Aorta (tissue), 5 donors: ENCODE results near the gene LRRC39. TPM values are rescaled to one million over a fixed set of nuclear protein-coding genes. Genes with fewer than 3 reads are reported as not detected.
"Not testable (repeated sequence)": the region's sequence is repeated elsewhere in the genome, so short reads cannot be mapped to it uniquely, and the experiment has no call there.

ENCODE experiments used
- ATAC-seq: fragments of 200-7000 bp; cut with Tn5 transposase; one replicate; pipeline ENCODE4 v1.9.1; 2022; ENCODE audit warnings: moderate library complexity; ENCODE audit not compliant: low FRiP score
- DNase-seq, 2 donors: peaks; one replicate each; pipeline ENCODE4 v3.0.0-alpha.2; 2020
- H3K27ac ChIP-seq, 2 donors: one replicate each; pipeline ENCODE4 v1.5.1; 2013; ENCODE audit warnings: low read length in 2 of 2, mild to moderate bottlenecking in 2 of 2, moderate library complexity in 2 of 2, control low read depth in 1 of 2, inconsistent platforms in 1 of 2, low read depth in 1 of 2
- H3K27me3 ChIP-seq, 2 donors: one replicate each; pipeline ENCODE4 v1.6.1; 2013; ENCODE audit warnings: control low read depth in 1 of 2, low read length in 1 of 2, mild to moderate bottlenecking in 1 of 2, moderate library complexity in 1 of 2; ENCODE audit not compliant: insufficient read depth in 2 of 2, control insufficient read depth in 1 of 2
- H3K36me3 ChIP-seq, 2 donors: one replicate each; pipeline ENCODE4 v1.6.1; 2013; ENCODE audit warnings: control low read depth in 1 of 2, low read length in 1 of 2, mild to moderate bottlenecking in 1 of 2; ENCODE audit not compliant: insufficient read depth in 2 of 2, control insufficient read depth in 1 of 2
- H3K4me1 ChIP-seq, 2 donors: one replicate each; pipeline ENCODE4 v1.6.1; 2013; ENCODE audit warnings: low read length in 2 of 2, control low read depth in 1 of 2, mild to moderate bottlenecking in 1 of 2, moderate library complexity in 1 of 2; ENCODE audit not compliant: insufficient read depth in 2 of 2, control insufficient read depth in 1 of 2
- H3K4me3 ChIP-seq, 2 donors: one replicate each; pipeline ENCODE4 v1.5.1; 2013; ENCODE audit warnings: low read length in 2 of 2, control low read depth in 1 of 2, mild to moderate bottlenecking in 1 of 2
- H3K9me3 ChIP-seq: one replicate; pipeline ENCODE4 v1.6.1; 2013; ENCODE audit warnings: mild to moderate bottlenecking, low read length; ENCODE audit not compliant: control insufficient read depth
- WGBS, 2 donors: extraction: QIAGEN DNeasy Blood & Tissue Kit; methylation state at CpG; one replicate each; pipeline ENCODE4 v1.1.7; 2013; 5-methylcytosine and 5-hydroxymethylcytosine counted together
- intact Hi-C, 2 donors: fragments of 100-400 bp; cut with DNase I; formaldehyde crosslinking; loops; one replicate each; pipeline versions ENCODE4 v1.14.2 to v1.15.0; 2022
- long read RNA-seq, 2 donors: library from polyadenylated mRNA; unstranded; transcript quantifications; one replicate each; pipeline ENCODE4 v2.0.0, GENCODE V29; 2020 to 2021
- polyA plus RNA-seq, 2 donors: library from polyadenylated mRNA; stranded (reverse); fragments of 200-250 nt; gene quantifications; one replicate each; pipeline ENCODE4 v1.2.3, GENCODE V29; 2013
- total RNA-seq, 2 donors: library from RNA; stranded (reverse); fragmentation: NEBNext Ultra II Directional; extraction: Animal tissue kit (Norgen Biotek cat#: 25700); gene quantifications; one replicate each; pipeline ENCODE4 v1.2.1, GENCODE V29; 2021
- donor health status: healthy with polysubstance abuse.
- donor health status: Bipolar disorder and iron deficiency.
- donor health status: DM: no; HTN: no; CAD: no.
- donor health status: DM: no; HTN: no; CAD: no.
- donor health status: DM: yes; HTN: yes; CAD: no.

The LRRC39 gene
- 1 to 10 TPM; 1.0 to 1.4 TPM for total RNA-seq
- polyA plus RNA-seq = 1 to 10 TPM in 1 of 2 donors, not detected in 1; 2.0 TPM
- long read RNA-seq, donor 1 = 0 reads
- long read RNA-seq, donor 2 = 0 reads

- intact Hi-C loops = no loop called here
- H3K27me3 ChIP-seq = no peaks in the 10 kb centered on the region
- H3K4me1 ChIP-seq = no peaks in the 10 kb centered on the region
- H3K36me3 ChIP-seq = no peaks in the 10 kb centered on the region
- DNase-seq (no peak), ATAC-seq (no peak)
- no peak within 1 kb of the TSS for H3K4me3 ChIP-seq
- WGBS, 2 donors = 13 to 21% methylated on average over 5 of the region's 5 CpGs
- H3K9me3 ChIP-seq = no peaks in the 10 kb centered on the region
- H3K27ac ChIP-seq = no peak within 1 kb of the TSS
These were observed at the start of gene LRRC39 for GRCh38 chr1:100178091-100178490. Gene LRRC39, minus strand, starts transcription at chr1:100178256. Its CDS starts 9,740 bp downstream, at chr1:100168516.

GRCh38 chr1:100222428-100222827, 44.4 kb upstream of the LRRC39 start:
- Histone ChIP-seq H3K4me1 (peaks cover 0 to 2% of the 10 kb centered on the region in 2 donors), H3K4me3 (no peak overlapping the region), H3K36me3 (peaks cover 0 to 5% of the 10 kb centered on the region in 2 donors), H3K27ac (no peak overlapping the region), H3K9me3 (no peaks in the 10 kb centered on the region), H3K27me3 (no peaks in the 10 kb centered on the region)
- no peak for DNase-seq
- intact Hi-C loops = no loop called here
- no peak for ATAC-seq

GRCh38 chr1:100219883-100220282, 41.8 kb upstream of the LRRC39 start:
- H3K9me3 ChIP-seq = no peaks in the 10 kb centered on the region
- 96 to 98% methylated on average over 2 of the region's 2 CpGs for WGBS, 2 donors
- DNase-seq (no peak), ATAC-seq (no peak)
- H3K27me3 ChIP-seq = no peaks in the 10 kb centered on the region
- H3K4me1 ChIP-seq = peaks cover 0 to 2% of the 10 kb centered on the region in 2 donors
- no peak overlapping the region for H3K4me3 ChIP-seq
- peaks cover 0 to 5% of the 10 kb centered on the region in 2 donors for H3K36me3 ChIP-seq
- no peak overlapping the region for H3K27ac ChIP-seq
- intact Hi-C loops = no loop called here

GRCh38 chr1:100219457-100219856, 41.4 kb upstream of the LRRC39 start:
- Histone ChIP-seq H3K4me1 (peaks cover 0 to 2% of the 10 kb centered on the region in 2 donors), H3K36me3 (peaks cover 0 to 7% of the 10 kb centered on the region in 2 donors), H3K27me3 (no peaks in the 10 kb centered on the region), H3K4me3 (no peak overlapping the region), H3K27ac (no peak overlapping the region), H3K9me3 (no peaks in the 10 kb centered on the region)
- intact Hi-C loops = no loop called here
- ATAC-seq (no peak), DNase-seq (no peak)
- 78 to 79% methylated on average over 6 of the region's 6 CpGs for whole genome bisulfite sequencing, 2 donors

DNA sequence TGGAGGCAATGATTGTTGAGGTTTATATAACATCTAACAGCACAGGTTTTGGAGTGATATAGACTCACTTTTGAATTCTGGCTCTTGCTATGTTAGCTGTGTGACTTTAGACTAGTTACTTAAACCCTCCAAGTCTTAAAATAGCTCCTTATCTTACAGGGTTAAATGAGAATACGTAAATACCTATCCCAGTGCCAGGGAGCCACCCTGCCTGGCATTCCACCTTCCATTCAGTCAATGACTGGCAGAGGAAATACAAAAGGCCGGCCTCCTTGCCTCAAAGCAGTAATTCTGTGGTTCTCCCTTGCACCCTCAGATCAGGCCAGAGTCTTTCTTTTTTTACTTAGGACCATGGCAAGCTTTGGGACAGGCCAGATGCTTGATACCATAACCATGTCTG, 39.8 kb upstream of the LRRC39 start:
- peaks cover 0 to 15% of the 10 kb centered on the region in 2 donors for H3K36me3 ChIP-seq
- DNase-seq = no peak
- no peak overlapping the region for H3K27ac ChIP-seq
- intact Hi-C loops = no loop called here
- WGBS, 2 donors = 9 to 17% methylated on average over 2 of the region's 2 CpGs
- no peaks in the 10 kb centered on the region for H3K9me3 ChIP-seq
- peaks cover 0 to 2% of the 10 kb centered on the region in 2 donors for H3K4me1 ChIP-seq
- H3K27me3 ChIP-seq = no peaks in the 10 kb centered on the region
- ATAC-seq = no peak
- no peak overlapping the region for H3K4me3 ChIP-seq

DNA sequence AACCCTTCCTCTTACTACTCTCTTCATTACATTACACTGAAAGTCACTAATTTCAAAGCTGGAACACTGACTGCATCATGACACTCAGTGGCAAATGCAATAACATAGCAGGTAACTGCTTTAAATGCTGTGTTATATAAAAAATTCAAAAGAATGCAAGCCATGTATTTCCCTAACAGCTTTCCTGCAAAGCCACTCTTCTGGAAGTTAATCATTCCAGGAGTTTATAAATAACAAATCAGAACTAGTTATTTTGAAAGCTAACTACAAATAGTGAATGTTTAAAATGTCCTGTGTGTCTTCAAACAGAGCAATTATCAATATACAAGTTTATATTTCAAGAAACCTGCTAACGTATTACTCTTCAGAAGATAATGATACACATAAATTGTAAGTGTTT, 37.0 kb upstream of the LRRC39 start:
- WGBS, 2 donors = 83 to 87% methylated on average over 1 of the region's 1 CpG
- ATAC-seq = no peak

DNA sequence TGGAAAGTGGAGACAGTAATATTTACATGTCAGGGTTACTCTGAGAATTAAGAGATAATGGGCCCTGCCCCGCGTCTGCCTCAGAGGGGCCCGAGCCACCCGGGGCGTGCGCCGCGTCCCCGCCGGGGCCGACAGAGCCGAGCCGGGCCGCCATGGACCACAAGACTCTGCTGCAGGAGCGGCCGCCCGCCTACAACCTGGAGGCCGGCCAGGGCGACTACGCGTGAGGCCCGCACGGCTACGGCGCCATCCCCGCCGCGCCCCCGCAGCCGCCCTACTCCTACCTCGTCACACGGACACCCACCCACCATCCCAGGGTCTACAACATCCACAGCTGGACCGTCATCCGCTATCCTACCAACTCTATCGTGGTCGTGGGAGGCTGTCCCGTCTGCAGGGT, 35.1 kb upstream of the LRRC39 start:
- Histone ChIP-seq H3K36me3 (peaks cover 0 to 17% of the 10 kb centered on the region in 2 donors), H3K27me3 (no peaks in the 10 kb centered on the region), H3K9me3 (no peaks in the 10 kb centered on the region), H3K27ac (no peak overlapping the region), H3K4me1 (peaks cover 0 to 2% of the 10 kb centered on the region in 2 donors), H3K4me3 (no peak overlapping the region)
- intact Hi-C loops = no loop called here
- WGBS, 2 donors = 95 to 98% methylated on average over 37 of the region's 37 CpGs
- DNase-seq = no peak
- ATAC-seq = no peak

More for the DNA sequence above, 37.0 kb upstream of the LRRC39 start:
- H3K27ac ChIP-seq = no peak overlapping the region
- peaks cover 0 to 17% of the 10 kb centered on the region in 2 donors for H3K36me3 ChIP-seq
- intact Hi-C loops = no loop called here
- no peak overlapping the region for H3K4me3 ChIP-seq
- no peak for DNase-seq
- H3K27me3 ChIP-seq = no peaks in the 10 kb centered on the region
- no peaks in the 10 kb centered on the region for H3K9me3 ChIP-seq
- peaks cover 0 to 2% of the 10 kb centered on the region in 2 donors for H3K4me1 ChIP-seq

DNA sequence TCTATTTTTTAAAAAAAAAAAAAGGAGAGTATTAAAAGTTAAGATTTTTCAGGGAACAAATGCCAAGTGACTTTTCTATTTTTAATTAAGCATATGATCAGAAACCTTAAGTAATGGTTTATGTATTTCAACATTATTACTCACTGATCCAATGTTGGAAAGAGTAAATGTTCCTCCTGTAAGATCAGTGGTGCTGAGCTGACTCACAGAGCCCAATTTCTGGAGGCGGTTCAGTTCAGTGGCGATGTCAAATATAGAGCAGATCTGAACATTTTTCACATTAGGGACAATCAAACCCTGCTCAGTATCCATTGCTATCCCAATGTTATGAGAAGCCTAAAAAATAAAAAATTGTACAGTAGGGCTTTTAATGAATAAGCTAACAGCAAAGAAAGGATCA, 28.2 kb upstream of the LRRC39 start:
- Histone ChIP-seq H3K36me3 (peaks cover 0 to 2% of the 10 kb centered on the region in 2 donors), H3K27me3 (no peaks in the 10 kb centered on the region), H3K4me1 (no peaks in the 10 kb centered on the region), H3K4me3 (no peak overlapping the region), H3K9me3 (no peaks in the 10 kb centered on the region), H3K27ac (no peak overlapping the region)
- 97 to 98% methylated on average over 2 of the region's 2 CpGs for WGBS, 2 donors
- DNase-seq = no peak
- no peak for ATAC-seq
- intact Hi-C loops = no loop called here

GRCh38 chr1:100205593-100205992, 27.5 kb upstream of the LRRC39 start:
- H3K36me3 ChIP-seq, H3K9me3 ChIP-seq, ATAC-seq, H3K4me3 ChIP-seq, H3K27ac ChIP-seq, H3K4me1 ChIP-seq, DNase-seq, intact Hi-C loops, H3K27me3 ChIP-seq: not testable (repeated sequence)
- WGBS, 2 donors = 98 to 100% methylated on average over 2 of the region's 2 CpGs
